Hypothalamus (tissue), 51 donors: Measurements from ENCODE around the gene NUP54.
A peak's percentile ranks its signal among the peaks of the same experiment; 100 is the strongest.

Experiments used
- DNase-seq, 51 donors: peaks; one replicate each; lab custom pipeline; 2025; lab: John Stamatoyannopoulos, UW

The NUP54 gene

DNA sequence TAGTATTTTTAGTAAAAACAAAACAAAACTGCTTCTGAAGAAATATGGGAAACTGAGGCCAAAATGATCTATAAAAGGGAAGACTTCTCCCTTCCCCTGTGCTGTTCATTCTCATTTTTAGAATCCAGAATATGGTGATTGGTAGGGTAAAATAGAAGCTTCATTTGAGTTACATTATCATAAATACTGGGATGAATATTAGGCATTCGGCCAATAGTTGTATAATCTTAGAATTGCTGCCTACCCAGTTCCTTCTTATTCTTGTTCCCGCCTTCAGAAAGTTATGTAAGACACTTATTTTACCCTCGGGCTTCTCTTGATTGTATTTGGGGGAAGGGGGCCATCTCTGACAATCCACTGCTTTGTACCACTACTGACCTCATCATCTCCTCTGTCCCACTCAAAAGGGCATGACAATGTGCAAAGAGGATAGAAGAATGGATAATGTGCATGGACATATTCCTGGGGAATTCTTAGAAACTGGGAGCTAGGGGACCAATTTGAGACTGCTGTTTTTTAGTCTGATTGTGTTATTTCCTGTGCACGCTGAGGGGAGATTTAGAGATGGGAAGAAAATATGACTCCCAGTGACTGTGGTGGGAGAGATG is 73.1 kb downstream of the NUP54 start:
- peak in 1 of 51 donors; percentile 6 for DNase-seq

- DNase-seq, result peak in 3 of 51 donors; percentile 1 to 48 (median 7)
Observed at GRCh38 chr4:76074468-76074867, 73.7 kb downstream of the NUP54 start, which contains the start of gene ART3. Gene ART3 (plus strand): TSS chr4:76074709. CDS start chr4:76075890, 1,181 bp downstream.

- DNase-seq, result no peak
Observed at GRCh38 chr4:76072760-76073159, 75.4 kb downstream of the NUP54 start.

GRCh38 chr4:76067652-76068286 is 80.4 kb downstream of the NUP54 start:
- DNase-seq, result peak in 39 of 51 donors; percentile 0 to 81 (median 38)

GRCh38 chr4:76066546-76066945 is 81.7 kb downstream of the NUP54 start:
- no peak for DNase-seq
